ENCODE results near the gene FOXP1. TPM values are rescaled to one million over a fixed set of nuclear protein-coding genes. Genes with fewer than 3 reads are reported as not detected.

FOXP1 gene
- total RNA-seq, 2 experiments from 2014 or later: 108 to 153 TPM

- intact Hi-C loops (cut with DNase I, micrococcal nuclease): no loop called here
- Mint-ChIP-seq H3K4me1 (peaks cover 3% of the 10 kb centered on the region), H3K36me3 (ENCODE audit: low read depth) (peaks cover 8% of the 10 kb centered on the region), H3K27me3 (no peaks in the 10 kb centered on the region), H3K4me3 (no peak overlapping the region), H3K27ac (no peak overlapping the region), H3K9me3 (ENCODE audit: low read depth) (no peaks in the 10 kb centered on the region)
- no peak for ATAC-seq
- POLR2A ChIA-PET: interaction anchor here (1.1 kb wide), 1 partner anchor 33 kb away, joined by 4 read pairs; no protein-coding TSS in a partner anchor
- no peak for DNase-seq
- CTCF ChIA-PET: interaction anchor here (0.6 to 1.1 kb wide), 2 partner anchors 153 to 832 kb away, joined by 3 read pairs; no protein-coding TSS in a partner anchor
These were observed 631.3 kb downstream of the FOXP1 start for GRCh38 chr3:70952033-70952747.

- no peak for DNase-seq
- H3K27me3 Mint-ChIP-seq: no peaks in the 10 kb centered on the region
- ATAC-seq: no peak
- POLR2A ChIA-PET: interaction anchor here (1.1 kb wide), 1 partner anchor 32 kb away, joined by 4 read pairs; no protein-coding TSS in a partner anchor
- H3K4me3 Mint-ChIP-seq: no peak overlapping the region
- peaks cover 3% of the 10 kb centered on the region for H3K4me1 Mint-ChIP-seq
- no peaks in the 10 kb centered on the region for H3K9me3 Mint-ChIP-seq (ENCODE audit: low read depth)
- intact Hi-C loops (cut with DNase I, micrococcal nuclease): no loop called here
- CTCF ChIA-PET: interaction anchor here (1.1 kb wide), 1 partner anchor 831 kb away, joined by 3 read pairs; no protein-coding TSS in a partner anchor
- H3K27ac Mint-ChIP-seq: no peak overlapping the region
- H3K36me3 Mint-ChIP-seq (ENCODE audit: low read depth): peaks cover 5% of the 10 kb centered on the region
These were observed 632.2 kb downstream of the FOXP1 start for GRCh38 chr3:70951316-70951715.

- Mint-ChIP-seq H3K9me3 (ENCODE audit: low read depth) (no peaks in the 10 kb centered on the region), H3K4me3 (no peak overlapping the region), H3K27me3 (peaks cover 8% of the 10 kb centered on the region), H3K36me3 (ENCODE audit: low read depth) (no peaks in the 10 kb centered on the region), H3K4me1 (peaks cover 3% of the 10 kb centered on the region), H3K27ac (no peak overlapping the region)
- ATAC-seq (no peak), DNase-seq (no peak)
- intact Hi-C loops (cut with DNase I, micrococcal nuclease): no loop called here
- ChIA-PET CTCF (interaction anchor here (0.7 kb wide), 1 partner anchor 645 kb away, joined by 3 read pairs; no protein-coding TSS in a partner anchor), POLR2A (no interaction called here)
These were observed 635.9 kb downstream of the FOXP1 start for GRCh38 chr3:70947579-70947978.

- no peak overlapping the region for H3K27ac Mint-ChIP-seq
- POLR2A ChIA-PET: no interaction called here
- no peak for ATAC-seq
These were observed 639.6 kb downstream of the FOXP1 start for GRCh38 chr3:70943886-70944285.

GRCh38 chr3:70933105-70933810, 650.3 kb downstream of the FOXP1 start:
- no peaks in the 10 kb centered on the region for H3K36me3 Mint-ChIP-seq (ENCODE audit: low read depth)
- no peak for ATAC-seq
- no peaks in the 10 kb centered on the region for H3K9me3 Mint-ChIP-seq (ENCODE audit: low read depth)
- no peak for DNase-seq
- ChIA-PET CTCF (interaction anchor here (0.6 kb wide), 1 partner anchor 816 kb away, joined by 3 read pairs; no protein-coding TSS in a partner anchor), POLR2A (no interaction called here)
- peaks cover 6% of the 10 kb centered on the region for H3K4me1 Mint-ChIP-seq
- no peak overlapping the region for H3K4me3 Mint-ChIP-seq
- no peak overlapping the region for H3K27ac Mint-ChIP-seq
- no peaks in the 10 kb centered on the region for H3K27me3 Mint-ChIP-seq
- intact Hi-C loops (cut with DNase I, micrococcal nuclease): no loop called here

More at GRCh38 chr3:70943886-70944285, 639.6 kb downstream of the FOXP1 start:
- no peaks in the 10 kb centered on the region for H3K4me1 Mint-ChIP-seq
- no peak overlapping the region for H3K4me3 Mint-ChIP-seq
- DNase-seq: no peak
- H3K9me3 Mint-ChIP-seq (ENCODE audit: low read depth): no peaks in the 10 kb centered on the region
- CTCF ChIA-PET: no interaction called here
- H3K27me3 Mint-ChIP-seq: peaks cover 14% of the 10 kb centered on the region
- intact Hi-C loops (cut with DNase I, micrococcal nuclease): no loop called here
- H3K36me3 Mint-ChIP-seq (ENCODE audit: low read depth): no peaks in the 10 kb centered on the region

- ChIA-PET POLR2A (no interaction called here), CTCF (interaction anchor here (0.7 to 1.0 kb wide), 2 partner anchors 10 to 17 kb away, joined by 3 to 5 read pairs; no protein-coding TSS in a partner anchor)
- intact Hi-C loops (cut with DNase I, micrococcal nuclease): no loop called here
- ATAC-seq (no peak), DNase-seq (no peak)
- no peak overlapping the region for H3K4me3 Mint-ChIP-seq
- H3K36me3 Mint-ChIP-seq (ENCODE audit: low read depth): no peaks in the 10 kb centered on the region
- no peak overlapping the region for H3K27ac Mint-ChIP-seq
- H3K9me3 Mint-ChIP-seq (ENCODE audit: low read depth): no peaks in the 10 kb centered on the region
- no peaks in the 10 kb centered on the region for H3K27me3 Mint-ChIP-seq
- peaks cover 6% of the 10 kb centered on the region for H3K4me1 Mint-ChIP-seq
These were observed 653.5 kb downstream of the FOXP1 start for GRCh38 chr3:70930066-70930465.

- Mint-ChIP-seq H3K9me3 (ENCODE audit: low read depth) (peaks cover 5% of the 10 kb centered on the region), H3K27me3 (no peaks in the 10 kb centered on the region), H3K4me3 (no peak overlapping the region), H3K4me1 (no peaks in the 10 kb centered on the region), H3K36me3 (ENCODE audit: low read depth) (peaks cover 4% of the 10 kb centered on the region), H3K27ac (no peak overlapping the region)
- ChIA-PET CTCF (no interaction called here), POLR2A (no interaction called here)
- no peak for ATAC-seq
- DNase-seq: no peak
- intact Hi-C loops (cut with DNase I, micrococcal nuclease): no loop called here
These were observed 656.3 kb downstream of the FOXP1 start for GRCh38 chr3:70927239-70927638.

GRCh38 chr3:70926835-70927234, 656.7 kb downstream of the FOXP1 start:
- H3K9me3 Mint-ChIP-seq (ENCODE audit: low read depth): peaks cover 5% of the 10 kb centered on the region
- CTCF ChIA-PET: interaction anchor here (0.6 kb wide), 1 partner anchor 19 kb away, joined by 3 read pairs; no protein-coding TSS in a partner anchor
- no peak for ATAC-seq
- no peaks in the 10 kb centered on the region for H3K27me3 Mint-ChIP-seq
- H3K4me3 Mint-ChIP-seq: no peak overlapping the region
- no peaks in the 10 kb centered on the region for H3K4me1 Mint-ChIP-seq
- POLR2A ChIA-PET: no interaction called here
- H3K36me3 Mint-ChIP-seq (ENCODE audit: low read depth): peaks cover 4% of the 10 kb centered on the region
- H3K27ac Mint-ChIP-seq: no peak overlapping the region
- intact Hi-C loops (cut with DNase I, micrococcal nuclease): no loop called here
- no peak for DNase-seq

- POLR2A ChIA-PET: interaction anchor here (0.7 kb wide), 1 partner anchor 38 kb away, joined by 3 read pairs; no protein-coding TSS in a partner anchor
- Mint-ChIP-seq H3K36me3 (ENCODE audit: low read depth) (peaks cover 4% of the 10 kb centered on the region), H3K9me3 (ENCODE audit: low read depth) (peaks cover 5% of the 10 kb centered on the region), H3K27ac (no peak overlapping the region), H3K4me3 (no peak overlapping the region), H3K4me1 (no peaks in the 10 kb centered on the region), H3K27me3 (peaks cover 6% of the 10 kb centered on the region)
- CTCF ChIA-PET: interaction anchor here (1.1 kb wide), 1 partner anchor 10 kb away, joined by 5 read pairs; no protein-coding TSS in a partner anchor
- no peak for DNase-seq
- intact Hi-C loops (cut with DNase I, micrococcal nuclease): no loop called here
- ATAC-seq: no peak
These were observed 663.9 kb downstream of the FOXP1 start for GRCh38 chr3:70919661-70920060.

- no peaks in the 10 kb centered on the region for H3K4me1 Mint-ChIP-seq
- ChIA-PET POLR2A (interaction anchor here (1.0 kb wide), 1 partner anchor 32 kb away, joined by 4 read pairs; no protein-coding TSS in a partner anchor), CTCF (no interaction called here)
- H3K27me3 Mint-ChIP-seq: peaks cover 6% of the 10 kb centered on the region
- no peak for DNase-seq
- H3K27ac Mint-ChIP-seq: no peak overlapping the region
- H3K4me3 Mint-ChIP-seq: no peak overlapping the region
- H3K36me3 Mint-ChIP-seq (ENCODE audit: low read depth): peaks cover 4% of the 10 kb centered on the region
- intact Hi-C loops (cut with DNase I, micrococcal nuclease): no loop called here
- H3K9me3 Mint-ChIP-seq (ENCODE audit: low read depth): peaks cover 5% of the 10 kb centered on the region
- no peak for ATAC-seq
These were observed 664.4 kb downstream of the FOXP1 start for GRCh38 chr3:70919091-70919490.

GRCh38 chr3:70916375-70917055, 667.0 kb downstream of the FOXP1 start:
- peaks cover 6% of the 10 kb centered on the region for H3K27me3 Mint-ChIP-seq
- H3K4me1 Mint-ChIP-seq: no peaks in the 10 kb centered on the region
- ChIA-PET POLR2A (no interaction called here), CTCF (no interaction called here)
- H3K4me3 Mint-ChIP-seq: no peak overlapping the region
- no peaks in the 10 kb centered on the region for H3K36me3 Mint-ChIP-seq (ENCODE audit: low read depth)
- DNase-seq (no peak), ATAC-seq (no peak)
- intact Hi-C loops (cut with DNase I, micrococcal nuclease): no loop called here
- H3K27ac Mint-ChIP-seq: no peak overlapping the region
- H3K9me3 Mint-ChIP-seq (ENCODE audit: low read depth): no peaks in the 10 kb centered on the region

Measured in activated CD4-positive, alpha-beta T cell treated with anti-CD3 and anti-CD28 coated beads for 36 hours (primary cell).